Body of pancreas (tissue), 4 donors: Measurements from ENCODE around the gene TNXB.

ENCODE experiments used
- CTCF ChIP-seq, 7 experiments: fragments of 450-650 bp in 4 of 7; fragments of 200-600 bp in 3 of 7; sonication (generic) in 3 of 7; IDR thresholded peaks; one replicate each; pipeline ENCODE4 v1.5.1; 2016 to 2019; ENCODE audit warnings: antibody characterized with exemption in 7 of 7
- POLR2A ChIP-seq, 3 donors: fragments of 450-650 bp; IDR thresholded peaks; one replicate each; pipeline ENCODE4 v1.6.1; 2016; ENCODE audit warnings: antibody characterized with exemption in 3 of 3, mild to moderate bottlenecking in 2 of 3

GRCh38 chr6:32058511-32058963 lies 50.6 kb downstream of the TNXB start:
- TF ChIP-seq CTCF (IDR thresholded peaks at IDR 0.05) (no peak), POLR2A (IDR thresholded peaks at IDR 0.05) (no peak)
